Smooth muscle cell (in vitro differentiated cells): Measurements from ENCODE around the gene OR52B4. TPM values are rescaled to one million over a fixed set of nuclear protein-coding genes. Genes with fewer than 3 reads are reported as not detected.

ENCODE experiments used
- DNase-seq: peaks from one replicate; lab custom pipeline; 2025; ENCODE audit not compliant: unreplicated experiment; lab: John Stamatoyannopoulos, UW
- H2AFZ ChIP-seq: fragments of 200-600 bp; sonication (generic); 2 replicates; pipeline ENCODE4 v1.6.0; 2016; ENCODE audit warnings: antibody characterized with exemption, low read depth, mild to moderate bottlenecking
- H3F3A ChIP-seq: fragments of 200-600 bp; sonication (generic); 2 replicates; pipeline ENCODE4 v1.6.0; 2017; ENCODE audit warnings: antibody characterized with exemption, low read depth
- H3K27ac ChIP-seq: fragments of 200-600 bp; sonication (generic); 2 replicates; pipeline ENCODE4 v1.5.1; 2016; ENCODE audit warnings: low read depth, mild to moderate bottlenecking
- H3K27me3 ChIP-seq: fragments of 200-600 bp; sonication (generic); 2 replicates; pipeline ENCODE4 v1.6.1; 2016; ENCODE audit warnings: low read depth, mild to moderate bottlenecking
- H3K36me3 ChIP-seq: fragments of 200-600 bp; sonication (generic); 2 replicates; pipeline ENCODE4 v1.5.1; 2016; ENCODE audit warnings: low read depth
- H3K4me1 ChIP-seq: fragments of 200-600 bp; sonication (generic); 2 replicates; pipeline ENCODE4 v1.5.1; 2016; ENCODE audit warnings: low read depth
- H3K4me2 ChIP-seq: fragments of 200-600 bp; sonication (generic); 2 replicates; pipeline ENCODE4 v1.6.0; 2016; ENCODE audit warnings: mild to moderate bottlenecking
- H3K4me3 ChIP-seq: fragments of 200-600 bp; sonication (generic); 2 replicates; pipeline ENCODE4 v1.5.1; 2016; ENCODE audit warnings: mild to moderate bottlenecking
- H3K79me2 ChIP-seq: fragments of 200-600 bp; sonication (generic); 2 replicates; pipeline ENCODE4 v1.6.0; 2016; ENCODE audit warnings: low read depth, mild to moderate bottlenecking
- H3K9ac ChIP-seq: fragments of 200-600 bp; sonication (generic); 2 replicates; pipeline ENCODE4 v1.6.0; 2016; ENCODE audit warnings: low read depth
- H3K9me3 ChIP-seq: fragments of 200-600 bp; sonication (generic); replicated peaks from 2 replicates; pipeline ENCODE4 v1.5.1; 2016; ENCODE audit warnings: low read depth
- H4K20me1 ChIP-seq: fragments of 200-600 bp; sonication (generic); 2 replicates; pipeline ENCODE4 v1.6.0; 2016; ENCODE audit warnings: low read depth
- CTCF ChIP-seq: fragments of 200-600 bp; sonication (generic); IDR thresholded peaks from 2 replicates; pipeline ENCODE4 v1.5.1; 2017; ENCODE audit warnings: borderline replicate concordance, mild to moderate bottlenecking, antibody characterized with exemption; ENCODE audit not compliant: insufficient read depth, poor library complexity, severe bottlenecking
- WGBS: methylation state at CpG from one replicate; pipeline ENCODE4 v1.1.7; 2016; ENCODE audit warnings: low lambda C conversion rate; 5-methylcytosine and 5-hydroxymethylcytosine counted together
- polyA plus RNA-seq: library from polyadenylated mRNA; unstranded; fragments of >200 nt; fragmentation: Nextera tagmentation; extraction: Ambion mirVana; gene quantifications from 2 replicates; pipeline ENCODE4 v1.2.1, GENCODE V29; 2016
- total RNA-seq: library from RNA; depleted of rRNA; stranded (reverse); fragments of >200 nt; gene quantifications from 2 replicates; pipeline ENCODE4 v1.2.3, GENCODE V29; 2014

OR52B4 gene
- total and polyA plus RNA-seq, 2 experiments from 2014 or later, result not detected

- TF ChIP-seq CTCF, result no peak
- Histone ChIP-seq H4K20me1 (no peaks in the 10 kb centered on the region), H3K27ac (no peak overlapping the region), H3K36me3 (peaks cover 3% of the 10 kb centered on the region), H3K4me3 (no peak overlapping the region), H2AFZ (no peak overlapping the region), H3K9ac (no peak overlapping the region), H3F3A (no peaks in the 10 kb centered on the region), H3K4me2 (no peak overlapping the region), H3K4me1 (no peaks in the 10 kb centered on the region), H3K79me2 (no peaks in the 10 kb centered on the region), H3K9me3 (no peaks in the 10 kb centered on the region), H3K27me3 (no peaks in the 10 kb centered on the region)
- 93% methylated on average over 3 of the region's 3 CpGs for WGBS
- DNase-seq, result no peak
Observed at GRCh38 chr11:4385978-4386740, 18.0 kb upstream of the OR52B4 start.

- 60% methylated on average over 2 of the region's 2 CpGs for WGBS
- no peaks in the 10 kb centered on the region for H3K27me3 ChIP-seq
- H4K20me1 ChIP-seq, result no peaks in the 10 kb centered on the region
- no peak overlapping the region for H3K27ac ChIP-seq
- no peak overlapping the region for H2AFZ ChIP-seq
- no peaks in the 10 kb centered on the region for H3K4me1 ChIP-seq
- H3F3A ChIP-seq, result no peaks in the 10 kb centered on the region
- no peak overlapping the region for H3K9ac ChIP-seq
- H3K9me3 ChIP-seq, result no peaks in the 10 kb centered on the region
- no peaks in the 10 kb centered on the region for H3K36me3 ChIP-seq
- no peak for TF ChIP-seq CTCF
- no peaks in the 10 kb centered on the region for H3K79me2 ChIP-seq
- no peak for DNase-seq
- H3K4me3 ChIP-seq, result no peak overlapping the region
- H3K4me2 ChIP-seq, result no peak overlapping the region
Observed at GRCh38 chr11:4381901-4382300, 13.7 kb upstream of the OR52B4 start.

GRCh38 chr11:4375431-4376140 is 7.4 kb upstream of the OR52B4 start:
- no peaks in the 10 kb centered on the region for H4K20me1 ChIP-seq

More at GRCh38 chr11:4375431-4376140, 7.4 kb upstream of the OR52B4 start:
- DNase-seq, result no peak
- 88% methylated on average over 5 of the region's 5 CpGs for WGBS
- H3K4me1 ChIP-seq, result no peaks in the 10 kb centered on the region
- H3F3A ChIP-seq, result no peaks in the 10 kb centered on the region
- H3K4me3 ChIP-seq, result no peak overlapping the region
- no peaks in the 10 kb centered on the region for H3K36me3 ChIP-seq
- H3K4me2 ChIP-seq, result no peak overlapping the region
- H2AFZ ChIP-seq, result no peak overlapping the region
- H3K9ac ChIP-seq, result no peak overlapping the region
- no peaks in the 10 kb centered on the region for H3K9me3 ChIP-seq
- no peak for TF ChIP-seq CTCF
- no peaks in the 10 kb centered on the region for H3K79me2 ChIP-seq
- no peak overlapping the region for H3K27ac ChIP-seq
- H3K27me3 ChIP-seq, result no peaks in the 10 kb centered on the region
